ENCODE measurements around the gene APOL3.
"Not testable (repeated sequence)": the region's sequence is repeated elsewhere in the genome, so short reads cannot be mapped to it uniquely, and the experiment has no call there.

The APOL3 gene

DNA sequence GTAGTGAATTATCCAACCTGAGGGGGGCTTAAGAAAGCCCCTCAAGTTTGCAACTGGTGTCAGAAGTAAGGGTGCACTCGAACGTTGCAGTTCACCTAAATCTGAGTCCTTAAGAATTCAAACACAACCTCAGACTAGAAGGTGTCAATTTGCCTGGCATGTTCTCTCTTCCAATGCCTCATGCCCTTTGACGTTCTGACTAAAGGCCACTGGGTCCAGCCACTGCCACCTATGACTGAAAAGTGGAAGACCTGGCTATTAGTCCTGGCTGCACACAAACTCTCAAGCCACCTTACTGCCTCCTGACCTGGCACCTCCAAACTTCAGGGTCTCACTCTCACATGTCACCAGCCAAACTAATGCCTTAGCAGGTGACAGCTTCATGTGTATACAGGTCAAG, 33.0 kb upstream of the APOL3 start:
- DNase-seq (ENCODE audit: insufficient read length, low spot score) (no peak), FAIRE-seq (no peak)

DNA sequence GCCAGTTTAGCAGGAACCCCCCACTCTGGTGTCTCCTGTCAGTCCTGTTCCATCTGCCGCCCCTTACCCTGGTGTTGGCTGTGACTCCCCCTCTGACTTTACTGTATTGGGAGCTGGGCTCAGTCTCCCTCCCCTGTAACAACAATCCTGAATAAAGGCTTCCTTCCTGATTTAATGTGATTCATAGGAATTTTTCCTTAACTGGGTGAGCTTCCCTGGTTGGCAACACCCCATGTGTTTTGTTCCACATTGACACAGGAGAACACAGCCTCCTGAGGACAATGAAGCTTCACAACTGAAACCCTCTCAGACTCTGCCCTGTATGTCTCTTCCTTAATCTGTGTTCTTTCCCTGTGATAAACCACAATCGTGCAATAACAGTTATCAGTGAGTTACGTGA, 32.6 kb upstream of the APOL3 start:
- no peak for DNase-seq (ENCODE audit: insufficient read length, low spot score)

DNA sequence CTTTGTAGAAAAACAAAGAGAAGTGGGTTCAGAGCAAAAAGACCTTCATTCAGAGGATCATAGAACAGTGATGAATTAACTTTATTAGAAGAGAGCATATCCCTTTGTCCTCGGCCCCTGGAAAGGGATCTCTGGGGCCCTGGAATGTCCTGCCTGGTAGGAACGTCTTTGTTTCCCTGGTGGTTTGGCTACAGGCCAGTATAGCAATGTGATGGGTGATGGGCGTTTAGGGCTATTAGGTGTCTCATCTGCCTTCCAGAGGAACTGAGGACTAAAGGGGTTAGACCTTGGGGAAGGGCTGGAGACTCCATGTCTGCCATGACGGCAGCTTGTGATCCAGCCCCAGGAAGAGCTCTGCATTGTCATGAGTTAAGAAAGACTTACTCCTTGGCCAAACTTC, 32.0 kb upstream of the APOL3 start:
- no peak for FAIRE-seq
- DNase-seq (ENCODE audit: insufficient read length, low spot score): no peak

More for the DNA sequence above, 32.6 kb upstream of the APOL3 start:
- no peak for FAIRE-seq

DNA sequence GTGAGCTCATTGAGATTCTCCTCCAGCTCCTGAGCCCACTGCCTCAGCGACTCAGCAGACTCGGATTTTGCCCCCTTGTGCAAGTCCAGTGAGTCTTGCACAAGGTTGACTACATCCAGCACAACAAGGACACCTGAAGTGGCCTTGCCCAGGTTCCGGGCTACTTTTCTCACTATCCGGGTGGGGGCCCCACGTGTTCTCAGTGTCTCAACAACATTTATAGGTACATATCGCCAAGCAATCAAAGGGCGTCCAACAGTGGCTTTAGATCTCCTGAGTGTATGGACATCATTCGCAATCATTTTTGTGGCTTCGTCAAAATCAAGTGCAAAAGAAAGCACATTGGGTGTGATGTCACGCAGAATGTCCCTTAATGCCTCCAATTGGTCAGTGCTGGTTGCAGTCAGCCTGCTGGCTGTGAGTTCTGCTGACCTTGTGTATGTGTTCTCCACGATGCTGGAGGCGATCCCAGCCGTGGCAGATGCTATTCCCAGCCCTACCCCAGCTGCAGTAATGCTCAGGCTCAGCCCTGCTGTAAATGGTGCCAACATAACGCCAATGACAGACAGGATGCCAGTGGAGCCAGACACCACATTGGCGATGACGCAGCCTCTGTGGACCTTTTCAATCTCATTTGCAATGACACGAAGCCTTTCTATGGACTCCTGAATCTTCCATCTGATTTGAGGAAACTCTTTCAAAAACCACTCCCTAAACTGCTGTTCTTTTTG, 30.7 kb upstream of the APOL3 start:
- FAIRE-seq (no peak), DNase-seq (ENCODE audit: insufficient read length, low spot score) (no peak)

DNA sequence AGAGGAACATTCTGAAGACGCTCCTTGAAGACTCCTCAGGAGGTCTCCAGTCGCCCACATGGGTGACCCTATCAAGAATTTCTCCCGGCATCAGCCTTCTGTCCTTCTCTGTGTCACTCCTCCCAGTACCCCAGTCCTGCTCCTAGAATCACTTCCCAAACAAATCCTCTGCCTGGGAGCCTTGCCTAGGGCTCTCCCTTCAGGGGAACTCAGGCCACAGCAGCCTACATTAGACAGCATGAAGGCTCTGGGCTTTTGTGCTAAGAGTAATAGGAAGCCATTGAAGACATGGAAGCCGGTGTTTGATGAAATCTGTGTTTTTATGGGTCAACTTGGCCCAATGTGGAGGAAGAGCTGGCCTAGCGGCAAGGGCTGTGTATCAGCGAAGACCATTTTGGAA, 27.3 kb upstream of the APOL3 start:
- FAIRE-seq: not testable (repeated sequence)

DNA sequence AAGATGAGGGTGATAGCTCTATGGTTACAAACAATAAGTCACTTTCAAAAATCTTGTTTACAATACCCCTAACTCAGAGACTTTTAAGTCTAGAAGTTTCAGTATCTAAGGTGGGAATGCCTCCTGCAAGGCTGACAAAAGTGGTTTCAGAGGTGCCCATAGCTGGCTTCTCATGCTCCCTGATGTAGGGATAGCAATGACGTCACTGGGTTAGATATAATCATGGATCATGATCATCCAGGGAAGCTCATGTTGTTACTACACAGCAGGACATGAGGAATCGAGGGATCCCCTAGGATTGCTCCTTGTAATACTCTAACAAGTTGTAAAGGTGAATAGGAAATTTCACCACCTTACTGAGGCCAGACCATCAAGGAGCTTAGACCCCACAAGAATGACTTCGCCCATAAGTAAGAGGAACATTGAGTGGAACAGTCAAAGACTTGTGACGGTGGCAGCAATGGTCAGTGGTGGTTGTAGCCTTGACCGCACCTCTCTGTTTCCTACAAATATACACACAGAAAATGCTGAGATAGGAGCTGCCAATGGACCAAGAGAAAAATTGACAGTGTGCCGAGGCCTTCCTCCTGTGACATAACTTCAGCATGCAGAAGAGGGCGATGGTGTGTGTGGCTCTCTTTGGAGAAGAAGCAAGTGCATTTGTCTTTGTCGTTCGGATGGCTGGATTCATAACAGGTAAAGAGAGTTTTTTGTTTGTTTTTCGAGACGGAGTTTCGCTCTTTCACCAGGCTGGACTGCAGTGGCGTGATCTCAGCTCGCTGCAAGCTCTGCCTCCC, 25.5 kb upstream of the APOL3 start:
- DNase-seq (ENCODE audit: insufficient read length, low spot score) (no peak), FAIRE-seq (no peak)

More for the DNA sequence above, 27.3 kb upstream of the APOL3 start:
- not testable (repeated sequence) for DNase-seq (ENCODE audit: insufficient read length, low spot score)

DNA sequence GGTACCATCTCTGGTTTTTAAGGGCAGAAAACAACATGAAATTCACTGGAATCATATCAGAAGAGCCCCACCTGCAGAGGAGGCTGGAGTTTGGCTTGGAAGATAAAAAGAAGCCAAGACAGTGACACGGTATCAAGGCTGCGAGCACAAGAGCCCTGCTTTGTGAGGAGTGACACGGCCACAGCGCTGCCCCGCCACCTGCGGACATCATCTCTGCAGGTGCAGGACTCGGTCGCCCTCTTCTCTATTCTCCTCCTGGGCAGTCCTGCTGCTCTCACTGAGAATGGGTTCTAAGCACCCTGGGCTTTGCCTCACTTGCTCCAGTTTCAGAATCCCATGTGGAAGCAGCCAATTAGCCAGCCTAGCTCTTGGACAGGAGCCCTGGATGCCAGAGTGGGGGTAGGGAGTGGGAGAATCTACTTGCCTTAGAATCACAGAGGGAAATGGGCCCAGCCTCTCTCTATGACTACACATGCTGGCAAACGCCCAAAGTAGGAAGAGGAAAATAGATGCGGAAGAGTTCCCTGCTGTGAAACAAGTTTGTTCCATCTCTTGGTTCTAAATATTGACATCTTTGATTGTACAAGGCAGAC, 24.0 kb upstream of the APOL3 start:
- no peak for DNase-seq (ENCODE audit: insufficient read length, low spot score)
- FAIRE-seq: no peak

DNA sequence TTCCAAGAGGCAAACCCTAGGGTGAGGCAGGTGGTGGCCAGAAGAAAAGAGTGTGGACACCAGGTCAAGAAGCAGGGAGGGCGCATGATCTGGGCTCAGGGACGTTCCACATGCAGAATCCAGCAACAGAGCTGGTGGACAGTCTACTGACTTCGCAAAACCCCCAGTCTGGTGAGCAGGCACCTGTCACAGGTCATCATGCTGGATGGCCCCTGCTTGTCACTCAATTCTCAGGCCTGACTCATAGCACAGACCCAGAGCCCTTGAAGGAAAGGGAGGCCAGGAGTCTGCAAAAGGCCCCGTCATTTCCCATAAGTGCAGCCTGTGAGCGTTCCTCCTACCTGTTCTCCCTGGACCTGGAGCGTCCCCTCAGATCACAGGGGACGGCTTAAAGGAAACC, 22.9 kb upstream of the APOL3 start:
- FAIRE-seq (no peak), DNase-seq (ENCODE audit: insufficient read length, low spot score) (no peak)

DNA sequence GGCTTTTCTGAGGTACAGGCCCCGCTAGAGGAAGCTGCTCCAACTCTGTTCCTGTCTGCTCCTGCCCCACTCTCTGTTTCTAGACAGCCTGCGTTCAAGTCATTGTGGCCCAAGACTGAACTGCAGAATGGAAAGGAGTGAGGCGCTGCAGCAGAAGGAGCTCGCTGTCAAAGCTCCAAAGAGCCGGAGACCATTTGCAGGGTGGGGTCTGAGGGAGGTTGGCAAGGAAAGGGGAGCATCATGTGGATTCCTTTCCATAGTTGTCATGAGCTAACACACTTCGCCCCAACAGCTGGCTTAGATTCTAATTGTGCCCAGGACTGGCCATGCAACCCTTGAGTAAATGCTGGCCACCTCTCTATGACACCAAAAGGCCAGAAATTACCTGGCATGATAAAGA, 22.3 kb upstream of the APOL3 start:
- FAIRE-seq (no peak), DNase-seq (ENCODE audit: insufficient read length, low spot score) (no peak)

DNA sequence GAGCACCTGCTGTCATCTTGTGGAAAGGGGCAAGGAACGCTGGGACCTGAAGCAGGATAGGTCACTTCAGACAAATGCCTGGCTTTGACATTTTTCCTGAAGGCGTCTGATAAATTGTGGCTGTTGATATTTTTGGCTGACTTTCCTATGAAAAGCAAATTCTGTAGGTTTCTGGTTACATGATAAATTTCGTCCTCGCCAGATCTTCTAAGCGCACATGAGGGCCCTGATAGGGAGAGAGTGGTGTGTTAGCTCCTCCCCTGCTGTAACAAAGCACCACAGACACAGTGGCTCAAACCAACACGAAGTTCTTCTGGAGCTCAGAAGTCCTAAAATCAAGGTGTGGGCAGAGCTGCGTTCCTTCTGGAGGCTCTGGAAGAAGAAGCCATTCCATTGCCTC, 21.5 kb upstream of the APOL3 start:
- no peak for DNase-seq (ENCODE audit: insufficient read length, low spot score)
- no peak for FAIRE-seq

DNA sequence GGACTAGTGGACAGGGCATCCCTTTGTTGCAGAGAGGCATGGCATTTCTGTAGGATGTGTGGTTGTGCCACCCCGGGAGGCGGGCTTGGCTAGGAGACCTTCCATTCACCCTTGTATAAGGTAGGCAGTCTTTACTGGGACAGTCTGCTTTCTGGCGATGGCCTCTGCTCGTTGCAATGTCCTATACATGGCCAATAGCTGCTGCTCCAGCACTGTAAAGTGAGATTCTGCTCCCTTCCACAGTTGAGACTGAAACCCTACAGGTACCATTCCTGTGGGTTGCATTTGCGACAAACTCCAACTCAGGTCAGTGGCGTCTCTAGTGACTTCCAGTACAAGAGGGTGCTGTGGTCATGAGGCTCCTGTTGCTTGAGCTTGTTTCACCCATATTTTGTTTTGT, 20.4 kb upstream of the APOL3 start:
- DNase-seq (ENCODE audit: insufficient read length, low spot score) (no peak), FAIRE-seq (no peak)

DNA sequence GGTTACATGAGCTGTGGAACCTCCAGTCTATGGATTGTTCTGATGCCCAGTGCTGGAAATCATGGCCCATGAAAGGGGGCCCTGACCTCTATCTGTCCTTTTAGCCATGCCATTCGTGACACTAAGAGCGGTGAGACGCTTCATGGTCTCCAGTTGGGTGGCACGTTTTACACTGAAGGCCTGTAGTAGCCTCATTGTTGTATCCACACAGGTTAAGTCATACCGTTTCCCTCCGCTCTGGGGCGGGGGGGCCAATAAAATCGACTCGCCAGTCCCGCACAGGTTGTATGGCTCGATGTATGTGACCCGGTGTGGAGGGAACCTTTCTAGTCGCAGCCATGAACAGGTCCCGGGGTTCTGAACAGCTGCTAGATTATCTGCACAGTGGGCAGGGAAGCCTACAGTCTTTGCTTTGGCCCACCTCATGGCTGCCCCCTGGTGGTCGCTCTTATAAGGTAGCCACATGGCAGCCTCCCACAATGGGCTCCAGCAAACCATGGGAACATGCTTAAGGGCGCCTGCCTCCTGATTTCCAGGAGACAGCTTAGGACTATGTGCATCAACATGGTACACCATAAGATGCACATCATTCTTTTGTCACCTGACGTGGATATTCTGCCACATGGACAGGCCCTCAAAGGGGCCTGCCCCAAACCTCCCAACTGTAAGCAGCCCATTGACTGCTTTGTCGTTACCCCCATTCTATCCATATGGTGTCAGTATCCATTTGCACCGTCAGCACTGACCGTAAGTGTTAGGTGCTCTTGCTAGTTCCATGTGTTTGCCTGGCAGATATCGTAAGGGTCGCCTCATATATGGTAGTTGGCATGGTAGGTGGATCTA, 19.7 kb upstream of the APOL3 start:
- peak; percentile 60 for DNase-seq (ENCODE audit: insufficient read length, low spot score)
- no peak for FAIRE-seq

DNA sequence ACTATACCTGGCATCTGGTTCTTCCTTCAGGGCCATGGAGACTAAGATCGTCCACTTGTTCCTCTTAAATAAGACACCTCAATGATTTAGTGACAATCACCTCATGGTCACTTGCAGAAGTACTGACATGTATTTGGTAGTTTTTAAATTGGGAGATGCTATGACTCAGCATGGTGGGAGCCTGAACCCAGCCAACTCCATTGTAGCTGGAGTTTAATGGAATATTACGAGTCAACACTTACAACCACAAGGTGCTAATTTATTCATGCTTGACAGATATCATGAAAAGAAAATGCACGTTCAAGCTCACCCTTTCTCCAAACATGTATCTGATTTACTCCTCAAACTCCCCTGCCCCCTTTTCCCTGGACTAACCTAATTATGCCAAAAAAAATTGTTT, 16.6 kb upstream of the APOL3 start:
- DNase-seq (ENCODE audit: insufficient read length, low spot score) (no peak), FAIRE-seq (no peak)

DNA sequence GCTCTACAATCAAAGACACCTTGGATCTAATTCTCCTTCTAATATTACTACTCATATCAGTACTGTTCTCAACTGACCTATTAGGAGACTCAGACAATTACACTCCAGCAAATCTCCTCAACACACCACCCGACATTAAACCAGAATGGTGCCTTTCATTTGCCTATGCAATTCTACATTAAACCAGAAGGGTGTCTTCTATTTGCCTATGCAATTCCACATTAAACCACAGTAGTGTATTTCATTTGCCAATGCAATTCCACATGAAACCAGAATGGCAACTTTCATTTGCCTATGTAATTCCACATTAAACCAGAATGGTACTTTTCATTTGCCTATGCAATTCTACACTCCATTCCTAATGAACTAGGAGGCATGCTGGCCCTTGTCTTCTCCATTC, 15.3 kb upstream of the APOL3 start:
- FAIRE-seq (no peak), DNase-seq (ENCODE audit: insufficient read length, low spot score) (no peak)

DNA sequence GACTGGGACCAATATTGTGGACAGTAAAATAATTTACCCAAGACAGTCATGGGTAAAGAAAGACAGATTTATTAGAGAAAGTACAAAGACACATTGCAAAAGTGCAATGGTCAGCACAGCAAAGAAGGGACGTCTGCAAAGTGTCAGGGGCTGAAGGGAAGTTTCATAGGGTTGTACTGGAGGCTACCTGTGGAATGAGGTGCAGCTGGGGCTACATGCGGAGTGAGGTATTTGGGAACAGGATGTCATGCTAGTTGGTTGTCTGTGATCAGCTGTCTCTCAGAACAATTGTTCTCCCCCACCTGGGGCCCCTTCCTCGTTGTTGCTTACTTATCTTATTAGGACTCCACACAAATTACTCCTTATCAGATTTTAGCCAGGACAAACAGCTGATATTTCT, 11.4 kb upstream of the APOL3 start:
- DNase-seq (ENCODE audit: insufficient read length, low spot score): no peak
- FAIRE-seq: no peak

DNA sequence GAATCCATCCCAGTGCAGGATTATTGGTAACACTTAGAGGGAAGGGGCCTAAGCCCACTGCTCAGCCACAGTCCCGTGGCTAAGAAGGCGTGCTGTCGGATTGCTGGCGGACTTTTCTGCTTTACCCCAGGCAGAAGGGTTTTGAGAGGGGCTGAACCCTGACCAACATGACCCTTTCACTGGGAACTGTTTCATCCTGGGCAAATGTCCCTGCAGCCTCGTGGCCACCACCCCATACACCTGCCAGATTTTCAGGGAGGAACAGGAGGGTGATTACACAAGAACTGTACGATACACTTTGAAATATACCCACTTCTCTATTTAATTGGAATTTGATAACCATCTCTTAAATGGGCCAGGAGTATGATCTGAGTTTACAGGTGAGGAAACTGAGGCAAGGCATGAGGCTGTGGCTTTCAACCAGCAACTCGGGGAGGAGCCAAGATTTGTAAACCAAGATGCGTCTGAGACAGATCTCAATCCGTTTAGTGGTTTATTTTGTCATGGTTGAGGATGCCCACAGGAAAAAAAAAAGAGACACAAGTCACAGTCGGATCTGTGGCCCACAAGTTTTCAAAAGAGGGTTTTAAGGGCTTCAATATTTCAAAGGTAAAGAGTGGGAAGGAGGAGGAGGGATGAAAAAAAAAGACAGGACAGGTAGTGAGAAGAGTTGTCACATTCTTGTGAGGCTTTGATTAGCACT, 6.1 kb upstream of the APOL3 start:
- DNase-seq (ENCODE audit: insufficient read length, low spot score) (no peak), FAIRE-seq (no peak)

DNA sequence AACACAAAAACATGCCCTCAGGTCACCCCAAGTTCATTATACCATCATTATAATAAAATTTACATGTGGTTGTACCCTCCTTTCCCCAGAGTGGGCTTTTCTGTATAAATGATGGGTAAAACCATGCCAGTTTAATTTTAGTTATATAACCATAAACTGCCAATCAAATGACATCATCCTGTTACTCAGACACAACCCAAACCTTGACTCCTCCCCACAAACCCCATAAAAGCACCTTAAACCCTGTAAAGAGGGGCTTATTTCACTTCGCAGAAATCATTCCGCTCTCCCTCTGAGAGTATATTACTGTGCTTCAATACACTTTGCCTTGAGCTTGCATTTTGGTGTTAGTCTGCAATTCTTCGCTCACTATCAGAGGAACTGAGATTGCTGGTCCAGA, 5.5 kb upstream of the APOL3 start:
- DNase-seq (ENCODE audit: insufficient read length, low spot score) (no peak), FAIRE-seq (no peak)

DNA sequence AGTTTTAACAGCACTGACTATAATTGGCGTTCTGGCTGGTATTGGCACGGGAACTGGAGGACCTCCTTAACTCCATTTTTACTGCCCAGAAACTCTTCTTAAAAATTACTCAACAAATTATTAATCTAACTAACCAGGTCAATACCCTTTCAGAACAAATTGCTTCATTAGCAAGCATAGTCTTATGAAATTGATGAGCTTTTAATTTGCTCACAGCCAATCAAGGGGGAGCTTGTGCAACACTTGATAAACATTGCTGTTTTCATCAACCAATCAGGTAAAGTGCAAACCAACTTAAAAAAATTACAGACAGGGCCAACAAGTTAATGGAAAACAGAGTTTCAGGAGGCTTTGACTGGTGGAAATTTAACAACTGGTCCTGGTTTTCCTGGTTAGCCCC, 4.6 kb upstream of the APOL3 start:
- no peak for DNase-seq (ENCODE audit: insufficient read length, low spot score)
- no peak for FAIRE-seq

DNA sequence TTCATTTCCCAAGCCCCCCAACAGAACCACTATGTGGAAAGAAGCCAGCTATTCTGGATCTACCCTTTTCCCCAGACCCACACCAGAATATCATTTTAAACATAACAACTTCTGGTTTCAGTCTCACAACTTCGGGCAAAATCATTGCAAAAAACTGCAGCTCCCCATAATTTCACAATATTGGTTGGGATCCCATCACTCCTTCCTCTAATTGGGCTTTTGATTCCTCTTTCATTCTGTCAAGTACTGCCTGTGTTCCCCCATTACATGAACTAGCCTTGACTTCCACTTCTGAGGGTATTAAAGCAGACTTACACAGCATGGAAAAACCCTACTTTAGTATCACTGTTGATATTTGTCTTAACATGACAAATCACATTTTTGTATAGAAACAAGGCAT, 4.1 kb upstream of the APOL3 start:
- FAIRE-seq: no peak
- DNase-seq (ENCODE audit: insufficient read length, low spot score): no peak

DNA sequence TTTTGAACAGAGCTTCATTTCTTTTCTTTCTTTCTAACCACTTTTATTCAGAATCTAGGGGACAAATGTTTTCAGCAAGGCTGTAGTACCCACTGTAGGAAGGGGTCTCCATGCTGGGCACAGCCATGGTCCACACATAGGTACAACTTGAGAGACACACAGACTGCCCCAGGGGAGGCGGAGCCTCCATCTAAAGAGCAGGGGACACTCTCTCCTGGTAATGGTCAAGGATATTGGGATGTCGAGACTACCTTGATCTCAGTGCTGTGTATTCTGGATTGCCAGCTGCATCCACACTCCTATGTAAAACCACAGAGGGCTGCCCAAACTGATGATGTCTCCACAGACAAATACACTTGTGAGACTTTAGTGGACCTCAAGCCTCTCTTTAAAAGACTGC, 2.9 kb upstream of the APOL3 start:
- FAIRE-seq (no peak), DNase-seq (ENCODE audit: insufficient read length, low spot score) (no peak)
